NCI-H2107 treated with DMSO at 0.1 percent for 48 hours (cell line): ENCODE measurements around the gene TFCP2.
"Not testable (repeated sequence)": the region's sequence is repeated elsewhere in the genome, so short reads cannot be mapped to it uniquely, and the experiment has no call there.

Experiments used
- DNase-seq: peaks from one replicate; lab custom pipeline; 2025; ENCODE audit not compliant: unreplicated experiment; lab: John Stamatoyannopoulos, UW

TFCP2 gene

DNA sequence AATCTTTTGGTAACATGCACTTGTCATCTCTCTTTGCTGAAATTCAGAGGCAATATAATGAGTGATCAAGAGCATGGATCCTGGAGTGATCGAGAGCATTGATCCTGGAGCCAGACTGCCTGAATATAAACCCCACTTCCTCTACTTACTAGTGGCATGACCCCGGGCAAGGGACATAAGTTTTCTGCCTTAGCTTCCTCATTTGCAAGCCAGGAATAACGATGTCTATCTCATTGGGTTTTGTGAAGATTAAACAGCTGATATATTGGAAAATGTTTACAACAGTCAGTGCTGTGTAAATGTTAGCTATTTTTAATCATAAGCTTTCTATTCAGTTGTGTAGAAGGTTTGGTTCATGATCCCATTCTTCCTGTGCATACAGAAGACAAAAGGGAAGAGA is 87.2 kb downstream of the TFCP2 start:
- DNase-seq, result no peak

DNA sequence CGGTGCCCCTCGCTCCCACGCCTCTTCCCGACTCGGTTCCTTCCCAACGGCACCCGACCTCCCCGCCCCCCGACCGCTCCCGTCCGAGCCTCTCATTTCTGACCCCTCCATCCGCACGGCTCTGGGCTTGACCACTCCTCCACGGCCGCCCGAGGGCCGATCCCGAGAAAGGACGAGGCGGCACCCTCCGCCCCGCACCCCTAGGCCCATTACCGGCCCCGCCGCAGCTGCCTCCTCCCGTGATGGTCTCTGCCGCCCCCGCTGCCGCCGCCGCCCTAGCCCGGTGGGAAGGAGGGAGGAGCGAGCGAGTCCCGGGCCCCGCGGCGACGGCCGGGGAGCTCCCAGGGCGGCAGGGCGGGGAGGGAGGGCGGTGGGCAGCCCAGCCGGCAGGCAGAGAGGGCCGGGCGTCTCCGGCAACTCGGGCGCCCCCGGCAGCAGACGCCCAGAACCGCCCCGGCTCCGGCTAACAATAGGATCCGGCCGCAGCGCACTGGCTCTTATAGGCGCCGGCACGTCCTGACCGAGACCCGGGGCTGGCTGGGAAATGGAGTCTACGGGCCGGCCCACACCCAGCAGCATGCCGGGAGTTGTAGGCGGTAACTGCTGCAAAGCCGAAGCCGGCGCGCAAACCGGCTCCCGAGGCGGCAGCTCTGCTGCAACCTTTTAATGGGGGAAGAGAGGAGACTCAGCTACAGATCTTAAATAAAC is 89.7 kb downstream of the TFCP2 start, which contains the start of gene CSRNP2:
TSS of gene CSRNP2 (minus strand) at position 471 of the 708 bp plus-strand sequence. CDS start 7,035 bp downstream, outside the sequence.
- peak; percentile 92 for DNase-seq

DNA sequence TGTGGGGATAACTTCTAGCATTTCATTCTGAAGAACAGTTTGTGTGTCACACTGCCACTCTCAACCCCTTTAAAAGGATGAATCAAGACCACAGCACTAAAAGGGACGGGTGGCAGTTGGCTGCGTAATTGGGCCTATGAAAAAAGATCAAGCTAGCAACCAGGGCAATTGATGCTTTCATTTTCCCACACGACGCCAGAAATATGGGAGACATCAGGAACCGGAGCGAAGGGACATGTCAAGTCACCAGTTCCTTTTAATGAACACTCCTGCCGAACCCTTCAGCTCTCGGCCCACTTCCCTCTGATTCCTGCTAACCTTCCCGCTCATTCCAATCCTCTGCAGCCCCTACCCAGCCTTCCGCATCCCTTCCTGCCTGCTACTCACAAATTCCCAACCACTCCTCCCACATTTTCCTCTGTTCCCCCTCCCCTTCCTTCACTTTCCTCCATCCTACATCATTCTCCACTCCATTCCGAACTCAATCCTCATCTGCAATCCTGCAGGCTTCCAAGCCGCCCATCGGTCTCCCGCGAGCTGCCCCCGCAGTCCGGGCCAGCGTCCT is 90.3 kb downstream of the TFCP2 start:
- DNase-seq, result peak; percentile 81

DNA sequence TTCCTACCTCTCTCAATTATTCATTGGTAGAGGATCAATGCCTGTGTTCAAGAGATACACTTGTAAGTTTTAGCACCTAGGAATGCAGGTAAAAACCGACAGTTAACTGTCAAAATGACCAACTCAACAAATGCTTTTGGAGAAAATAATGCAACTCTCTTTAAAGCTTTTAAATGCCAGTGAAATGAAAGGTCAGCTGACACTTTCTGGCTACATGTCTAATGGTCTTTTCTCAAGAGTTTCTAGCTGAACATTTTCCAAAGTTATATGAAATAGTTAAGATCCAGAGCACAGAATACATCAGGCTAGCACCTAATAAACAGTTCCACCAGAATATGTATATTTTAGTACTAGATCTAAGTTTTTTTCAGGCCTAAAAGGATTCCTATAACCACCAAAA is 91.5 kb downstream of the TFCP2 start:
- no peak for DNase-seq

DNA sequence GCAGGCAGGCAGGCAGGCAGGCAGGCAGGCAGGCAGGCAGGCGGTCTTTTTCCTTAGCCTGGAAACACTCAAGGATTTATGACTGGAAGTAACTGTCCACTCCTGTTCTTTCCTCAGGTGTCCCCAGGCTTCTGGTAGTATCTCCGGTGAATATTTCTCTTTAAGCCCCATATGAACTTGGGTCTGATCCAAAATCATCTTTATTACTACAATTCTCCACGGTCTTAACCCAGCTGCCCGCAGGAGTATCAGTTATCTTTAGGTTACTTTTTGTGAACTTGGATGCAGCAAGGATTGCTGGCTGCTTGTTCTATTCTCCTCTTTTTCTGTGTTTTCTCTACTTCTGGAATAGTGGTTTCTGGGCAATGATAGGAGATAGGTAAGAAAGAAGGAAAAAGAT is 92.8 kb downstream of the TFCP2 start:
- no peak for DNase-seq

DNA sequence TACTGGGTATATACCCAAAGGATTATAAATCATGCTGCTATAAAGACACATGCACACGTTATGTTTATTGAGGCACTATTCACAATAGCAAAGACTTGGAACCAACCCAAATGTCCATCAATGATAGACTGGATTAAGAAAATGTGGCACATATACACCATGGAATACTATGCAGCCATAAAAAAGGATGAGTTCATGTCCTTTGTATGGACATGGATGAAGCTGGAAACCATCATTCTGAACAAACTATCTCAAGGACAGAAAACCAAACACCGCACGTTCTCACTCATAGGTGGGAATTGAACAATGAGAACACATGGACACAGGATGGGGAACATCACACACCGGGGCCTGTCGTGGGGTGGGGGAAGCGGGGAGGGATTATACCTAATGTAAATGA is 94.1 kb downstream of the TFCP2 start:
- DNase-seq, result not testable (repeated sequence)

DNA sequence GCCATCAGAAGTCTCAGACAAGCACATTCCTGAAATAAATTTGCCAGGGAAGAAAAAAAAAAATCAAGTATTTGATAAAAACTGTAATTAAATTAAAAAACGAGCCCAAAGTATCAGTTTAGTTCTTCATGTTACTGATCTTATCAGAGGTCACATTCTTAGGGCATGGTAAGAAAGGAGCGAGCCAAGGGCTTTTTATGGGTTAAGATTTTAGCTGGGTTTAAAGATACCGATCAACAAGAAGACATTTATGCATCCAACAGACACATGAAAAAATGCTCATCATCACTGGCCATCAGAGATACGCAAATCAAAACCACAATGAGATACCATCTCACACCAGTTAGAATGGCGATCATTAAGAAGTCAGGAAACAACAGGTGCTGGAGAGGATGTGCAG is 94.6 kb downstream of the TFCP2 start:
- DNase-seq, result not testable (repeated sequence)

DNA sequence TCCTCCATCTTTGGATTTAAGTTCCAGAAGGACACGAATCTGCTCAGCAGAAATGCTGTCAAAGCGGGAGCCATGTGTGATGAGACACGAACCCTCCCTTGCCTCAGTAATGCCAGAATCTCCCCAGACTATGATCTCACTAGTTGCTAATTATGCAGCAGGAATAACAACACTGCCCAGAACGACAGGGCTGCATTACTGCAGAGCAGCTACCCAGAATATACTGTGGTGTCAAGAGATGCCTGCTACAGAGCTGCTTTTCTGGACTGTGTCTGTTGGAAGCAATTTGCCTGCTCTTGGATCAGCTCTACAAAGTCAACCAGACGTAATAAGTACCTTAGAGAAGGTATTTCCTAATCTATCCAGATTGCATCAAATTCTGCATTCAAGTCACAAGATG is 95.0 kb downstream of the TFCP2 start:
- DNase-seq, result no peak

DNA sequence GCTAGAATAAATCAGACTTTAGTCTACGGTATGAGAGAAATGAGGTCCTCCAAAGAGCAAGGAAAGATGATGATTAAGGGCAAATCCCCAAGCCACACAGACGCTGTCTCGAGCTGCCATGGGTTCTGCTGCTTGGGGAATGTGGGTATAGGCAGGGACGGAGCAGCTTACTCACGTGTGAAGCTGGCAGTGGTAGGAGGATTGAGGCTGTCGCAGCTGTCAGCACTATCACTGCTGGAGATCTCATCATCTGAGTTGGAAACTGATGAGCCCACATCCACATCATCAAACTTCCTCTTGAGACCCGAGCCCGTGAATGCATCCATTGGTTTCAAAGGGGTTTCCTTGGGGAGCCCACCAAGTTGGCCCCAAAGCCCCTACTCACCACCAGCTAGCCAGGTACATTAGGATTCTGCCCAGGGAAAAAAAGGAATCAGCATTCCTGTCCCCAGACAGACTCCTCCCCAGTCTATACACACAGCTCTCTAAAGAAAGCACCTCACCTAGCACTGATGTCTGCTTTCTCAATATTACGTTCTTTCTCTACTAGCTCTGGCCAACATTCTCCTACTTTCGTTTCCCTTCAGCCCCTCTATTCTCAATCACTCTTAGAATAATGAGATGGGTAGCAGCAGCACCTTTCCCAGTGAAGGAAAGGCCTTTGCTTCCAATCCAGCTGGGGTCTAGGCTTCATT is 96.6 kb downstream of the TFCP2 start:
- DNase-seq, result no peak

DNA sequence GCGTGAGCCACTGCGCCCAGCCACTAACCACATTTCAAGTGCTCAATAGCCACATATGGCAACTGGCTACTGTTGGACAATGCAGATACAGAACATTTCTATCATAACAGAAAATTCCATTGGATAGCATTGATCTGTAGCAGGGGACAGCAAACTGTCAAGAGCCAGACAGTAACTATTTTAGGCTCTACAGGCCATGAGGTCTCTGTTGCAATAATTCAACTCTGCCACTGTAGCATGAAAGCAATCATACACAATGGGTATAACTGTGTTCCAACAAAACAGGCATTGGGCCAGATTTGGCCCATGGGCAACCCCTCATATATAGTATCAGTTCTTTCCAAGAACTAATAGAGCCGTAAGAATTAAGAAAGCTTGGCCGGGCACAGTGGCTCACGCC is 97.5 kb downstream of the TFCP2 start:
- no peak for DNase-seq

DNA sequence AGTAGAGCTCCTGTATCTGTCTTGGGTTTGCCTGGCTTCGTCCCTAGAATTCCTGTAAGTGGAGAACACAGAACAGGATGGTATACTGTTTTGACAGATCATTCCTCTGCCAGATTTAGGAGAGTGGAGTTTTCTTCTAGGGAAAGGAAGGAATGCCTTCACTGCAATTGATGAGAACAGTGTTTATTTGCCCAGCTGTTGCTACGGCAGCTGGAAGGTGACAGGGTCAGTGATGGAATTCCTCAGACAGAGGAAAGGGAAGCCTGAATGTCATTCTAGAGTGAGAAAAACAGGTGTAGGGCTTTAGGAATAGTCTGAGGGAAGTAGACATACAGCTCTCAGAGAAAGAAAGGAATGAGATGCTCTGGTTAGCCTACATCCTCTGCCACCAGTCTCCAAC is 101.3 kb downstream of the TFCP2 start:
- no peak for DNase-seq

DNA sequence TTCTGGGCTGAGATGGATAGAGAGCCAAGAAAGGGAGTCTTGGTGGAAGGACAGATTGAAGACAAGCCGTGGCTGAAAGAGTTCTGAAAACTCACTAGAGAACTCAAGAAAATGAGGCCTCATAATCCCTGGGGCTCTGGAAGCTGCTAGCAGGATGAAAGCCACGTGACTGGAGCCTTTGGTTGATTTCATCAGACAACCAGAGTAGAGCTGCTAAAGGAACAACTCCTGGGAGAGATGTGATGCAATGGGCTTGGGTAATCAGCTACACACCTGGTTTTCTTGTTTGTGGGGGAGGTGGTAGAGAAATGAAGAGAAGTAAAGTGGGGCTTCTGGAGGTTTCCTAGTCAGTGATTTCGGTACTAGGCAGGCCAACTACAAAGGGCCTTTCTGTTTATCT is 102.9 kb downstream of the TFCP2 start:
- peak; percentile 86 for DNase-seq

DNA sequence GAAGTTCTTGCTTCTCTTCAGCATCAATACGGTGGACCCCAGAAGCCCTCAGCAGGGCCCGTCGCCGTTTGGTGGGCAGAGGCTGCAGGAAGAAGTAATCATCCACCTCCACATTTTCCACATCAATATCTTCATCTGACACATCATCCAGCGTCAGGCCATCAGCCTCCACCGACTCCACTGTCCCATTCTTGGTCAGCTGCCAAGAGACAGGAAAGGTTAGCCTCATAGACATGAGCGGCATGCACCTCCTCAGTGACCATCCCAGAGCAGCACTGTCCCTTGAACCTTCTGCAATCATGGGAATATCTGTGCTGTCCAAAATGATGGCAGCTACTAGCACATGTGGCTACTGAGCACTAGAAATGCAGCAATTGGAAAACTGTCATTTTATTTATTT is 105.2 kb downstream of the TFCP2 start:
- DNase-seq, result no peak

DNA sequence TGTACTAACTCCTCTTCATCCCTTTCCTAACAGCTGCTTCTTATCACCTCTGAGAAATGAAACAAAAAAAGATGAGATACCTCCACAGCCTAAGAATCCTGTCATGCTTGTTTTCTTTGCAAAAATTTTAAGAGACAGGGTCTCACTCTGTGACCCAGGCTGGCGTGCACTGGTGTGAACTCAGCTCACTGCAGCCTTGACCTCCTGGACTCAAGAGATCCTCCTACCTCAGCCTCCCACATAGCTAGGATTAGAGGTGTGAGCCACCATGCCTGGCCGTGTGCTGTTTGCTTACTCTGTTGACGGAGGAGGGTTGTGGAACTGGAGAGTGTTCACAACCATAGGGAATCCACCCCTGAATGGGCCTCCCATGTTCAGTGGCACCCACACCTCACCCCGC is 105.7 kb downstream of the TFCP2 start:
- no peak for DNase-seq

DNA sequence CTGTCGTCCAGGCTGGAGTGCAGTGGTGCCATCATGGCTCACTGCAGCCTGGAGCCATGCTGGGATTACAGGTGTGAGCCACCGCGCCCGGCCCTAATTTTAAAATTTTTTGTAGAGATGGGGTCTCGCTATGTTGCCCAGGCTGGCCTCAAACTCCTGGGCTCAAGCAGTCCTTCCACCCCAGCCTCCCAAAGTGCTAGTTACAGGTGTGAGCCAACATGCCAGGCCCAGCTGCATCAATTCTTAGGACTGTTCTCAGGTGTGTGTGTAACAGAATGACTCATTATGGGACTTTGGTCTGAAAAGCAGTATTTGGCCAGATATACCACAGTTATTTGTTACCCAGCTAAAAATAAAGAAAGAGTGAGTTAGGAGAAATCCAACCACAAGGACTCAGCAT is 107.4 kb downstream of the TFCP2 start:
- no peak for DNase-seq

DNA sequence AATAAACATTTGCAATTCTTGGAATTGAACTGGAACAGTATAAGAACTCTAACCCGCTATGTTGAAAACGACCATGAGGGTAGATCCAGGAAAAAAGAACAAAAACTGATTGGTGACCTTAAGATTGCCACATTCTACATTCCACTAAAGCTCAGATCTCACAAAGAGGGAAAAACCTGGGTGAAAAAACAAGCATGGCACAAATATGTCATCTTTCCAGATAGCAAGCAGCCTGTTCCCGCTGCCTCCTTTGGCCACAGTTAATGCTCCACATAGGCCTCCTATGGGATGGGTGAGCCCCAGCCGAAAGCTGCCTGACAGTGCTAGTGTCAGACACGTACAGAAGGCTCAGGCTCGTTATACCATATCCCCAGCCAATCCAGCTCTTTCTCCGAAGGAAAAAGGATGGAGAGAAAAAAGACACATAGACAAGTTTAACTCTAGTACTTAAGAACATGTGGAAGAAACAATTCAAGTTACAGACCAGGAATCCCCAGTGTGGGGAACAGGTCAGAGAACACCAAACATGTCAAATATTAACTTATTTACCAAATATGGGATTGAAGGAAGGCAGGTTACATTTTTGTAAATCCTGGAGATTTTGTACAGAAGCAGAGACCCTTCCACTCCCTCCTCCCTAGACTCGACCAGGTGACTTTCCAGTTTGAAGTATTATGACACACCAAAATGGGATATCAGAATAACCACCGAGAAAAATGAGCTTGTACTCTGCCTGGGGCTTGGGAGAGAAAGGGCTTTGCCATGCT is 110.1 kb downstream of the TFCP2 start:
- no peak for DNase-seq

DNA sequence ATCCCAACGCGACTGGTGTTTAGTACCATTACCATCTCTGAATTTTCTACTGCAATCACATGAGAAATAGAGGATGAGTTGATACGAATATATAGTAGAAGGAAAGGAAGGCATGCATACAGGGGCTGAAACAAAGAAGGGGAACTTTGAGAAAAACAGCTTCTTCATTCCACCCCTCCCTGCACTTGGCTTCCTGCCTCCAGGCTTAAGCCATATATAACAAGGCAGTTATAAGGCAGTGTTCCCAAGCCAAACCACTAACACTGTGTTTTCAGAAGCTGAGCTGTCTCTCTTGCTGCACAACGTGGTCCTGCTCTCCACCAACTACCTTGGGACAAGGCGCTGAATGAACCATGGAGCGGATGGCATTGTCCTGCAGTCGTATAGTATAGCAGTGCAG is 113.8 kb downstream of the TFCP2 start:
- no peak for DNase-seq

DNA sequence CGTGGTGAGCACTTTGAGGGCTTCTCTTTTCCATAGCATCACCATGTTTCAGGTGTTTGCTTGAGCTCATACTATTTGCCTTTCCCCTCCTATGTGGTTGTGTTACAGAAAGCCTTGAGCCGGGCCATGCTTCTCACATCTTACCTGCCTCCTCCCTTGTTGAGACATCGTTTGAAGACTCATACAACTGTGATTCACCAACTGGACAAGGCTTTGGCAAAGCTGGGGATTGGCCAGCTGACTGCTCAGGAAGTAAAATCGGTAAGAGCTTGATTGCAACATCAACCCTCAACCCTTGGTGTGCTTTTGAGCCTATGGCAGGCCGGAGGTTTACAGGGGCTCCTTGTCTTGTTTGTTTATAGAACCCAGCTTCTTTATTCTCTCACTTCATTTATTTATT is 116.7 kb downstream of the TFCP2 start:
- DNase-seq, result no peak

DNA sequence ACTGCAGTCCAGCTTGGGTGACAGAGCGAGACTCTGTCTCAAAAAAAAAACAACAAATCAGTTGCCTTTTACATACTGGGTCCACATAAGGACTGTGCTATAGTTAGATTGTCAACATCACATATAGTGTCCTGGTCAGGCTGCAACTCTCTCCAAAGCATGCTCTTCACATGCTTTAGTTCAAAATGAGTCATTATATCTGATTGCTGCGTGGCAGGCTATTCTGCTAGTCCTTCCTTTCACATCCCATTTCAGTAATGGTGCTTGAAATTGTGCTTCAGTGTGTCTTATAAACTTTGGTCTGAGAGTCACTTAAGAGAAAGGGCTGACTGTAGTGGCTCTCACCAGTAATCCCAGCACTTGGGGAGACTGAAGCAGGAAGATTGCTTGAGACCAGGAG is 117.9 kb downstream of the TFCP2 start:
- no peak for DNase-seq

DNA sequence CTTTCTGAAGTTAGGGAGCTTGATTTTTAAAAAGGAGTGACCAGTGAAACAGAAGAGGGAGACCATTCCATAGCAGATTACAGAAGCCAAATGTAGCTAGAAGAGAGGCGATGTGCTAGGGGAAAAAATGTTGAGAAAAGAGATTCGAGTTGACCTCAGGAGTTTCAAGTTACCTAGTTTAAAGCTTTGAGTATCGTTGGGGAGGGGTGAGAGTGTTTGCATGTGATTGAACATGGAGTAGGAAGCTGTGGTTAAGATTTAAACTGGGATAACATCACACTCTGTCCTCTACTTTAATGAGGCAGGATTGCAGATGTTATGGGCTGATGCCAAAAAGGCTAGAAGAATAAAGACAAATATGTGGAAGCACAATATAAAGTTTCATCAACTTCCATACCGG is 121.1 kb downstream of the TFCP2 start:
- DNase-seq, result peak; percentile 66

DNA sequence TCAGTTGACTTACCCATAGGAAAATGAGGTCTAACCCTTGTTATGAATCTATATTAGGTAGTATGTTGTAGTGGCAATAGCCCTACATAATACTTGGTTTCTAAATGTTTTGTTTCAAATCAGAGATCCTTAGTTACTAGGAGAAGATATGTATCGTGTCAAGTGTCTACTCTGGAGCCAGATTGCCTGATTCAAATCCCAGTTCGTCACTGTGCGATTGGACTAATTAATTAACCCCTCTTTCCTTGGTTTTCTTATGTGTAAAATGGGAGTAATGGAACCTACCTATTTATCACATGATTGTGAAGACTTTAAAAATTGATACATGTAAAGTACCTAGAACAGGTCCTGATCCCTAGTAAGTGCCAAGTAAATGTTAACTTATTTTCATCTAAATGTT is 123.4 kb downstream of the TFCP2 start:
- no peak for DNase-seq
